GM18868 (cell line): Measurements from ENCODE around the gene TMEM169.

Experiments used
- ATAC-seq: cut with Tn5 transposase; IDR thresholded peaks from one replicate; pipeline ENCODE4 v1.9.1; 2021; ENCODE audit warnings: mild to moderate bottlenecking, moderate library complexity; ENCODE audit not compliant: unreplicated experiment

TMEM169 gene

GRCh38 chr2:216081487-216082116 is at the start of gene TMEM169, which contains the start of gene PECR:
TMEM169 (plus strand) TSS chr2:216081919; CDS start chr2:216095964, 14,045 bp downstream.
PECR (minus strand) TSS chr2:216081809; CDS start chr2:216081741, 68 bp downstream.
- peak; percentile 93 for ATAC-seq

DNA sequence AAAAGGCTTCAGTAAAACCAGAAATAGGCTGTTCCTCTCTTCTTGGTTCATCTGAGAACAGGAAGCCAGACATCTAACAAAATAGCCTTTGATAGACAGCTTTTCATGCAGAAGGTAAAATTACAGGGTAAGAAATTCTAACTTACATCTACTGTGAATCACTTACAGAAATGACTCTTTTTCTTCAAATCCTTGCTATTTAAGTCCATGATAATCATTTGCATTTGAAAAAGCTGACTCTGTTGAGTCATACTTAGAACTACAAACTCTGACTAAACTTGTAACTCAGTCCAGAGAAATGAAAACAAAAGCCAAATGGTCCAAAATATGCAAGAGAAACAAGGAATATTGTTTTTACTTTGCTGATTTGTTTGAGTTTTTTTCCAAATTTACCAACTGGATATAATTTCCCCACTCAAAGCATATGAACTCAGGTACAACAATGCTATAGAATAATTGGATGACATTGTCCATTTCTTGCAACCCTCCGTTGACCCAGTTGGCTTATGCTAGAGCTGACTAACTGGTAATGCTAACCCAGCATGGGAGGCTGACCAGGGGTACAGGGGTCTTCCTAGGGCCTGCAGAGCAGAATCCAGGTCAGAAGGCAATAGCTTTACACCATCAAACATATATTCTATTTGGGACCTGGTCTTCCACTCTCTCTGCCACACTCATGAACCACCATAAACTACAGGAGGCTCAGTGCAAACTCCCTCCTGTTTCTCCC is 49.6 kb upstream of the TMEM169 start:
- ATAC-seq = peak; percentile 87

DNA sequence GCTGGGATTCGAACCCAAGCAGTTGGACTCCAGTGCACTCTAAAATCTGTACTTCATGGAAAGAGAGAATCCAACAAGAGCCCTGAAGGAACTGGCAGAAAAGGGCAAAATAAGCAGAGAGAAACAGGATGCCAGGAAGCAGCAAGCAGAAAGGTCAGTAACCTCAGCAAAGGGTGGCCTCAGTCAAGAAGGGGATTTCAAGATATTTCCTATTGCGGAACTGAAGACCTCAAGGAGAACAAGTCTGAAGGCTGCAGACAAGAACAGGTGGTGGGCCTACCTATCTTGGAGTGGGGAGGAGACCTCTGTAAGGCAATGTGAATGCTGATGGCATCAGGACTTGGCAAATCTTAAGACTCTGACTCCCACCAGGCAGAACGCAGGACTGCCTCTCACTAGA is 48.3 kb upstream of the TMEM169 start:
- ATAC-seq = peak; percentile 41

DNA sequence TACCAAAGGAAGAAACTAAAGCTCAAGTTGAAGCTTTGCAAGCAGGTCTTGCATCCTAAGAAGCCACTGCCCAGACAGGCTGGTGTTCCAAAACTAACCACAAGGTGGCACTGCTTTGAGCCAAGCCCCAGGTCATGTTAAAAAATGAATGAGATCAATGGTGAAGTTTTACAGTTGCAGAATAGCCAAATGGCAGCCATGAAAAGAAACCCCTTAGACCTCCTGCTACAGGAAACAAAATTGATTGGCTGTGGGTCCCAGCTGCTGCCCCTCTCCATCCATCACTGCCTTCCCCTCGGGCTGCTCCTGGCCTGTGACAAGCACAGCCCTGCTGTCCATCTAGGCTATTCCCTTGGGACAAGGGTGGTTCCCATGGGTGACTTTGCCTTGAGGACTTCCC is 47.7 kb upstream of the TMEM169 start:
- ATAC-seq = no peak

DNA sequence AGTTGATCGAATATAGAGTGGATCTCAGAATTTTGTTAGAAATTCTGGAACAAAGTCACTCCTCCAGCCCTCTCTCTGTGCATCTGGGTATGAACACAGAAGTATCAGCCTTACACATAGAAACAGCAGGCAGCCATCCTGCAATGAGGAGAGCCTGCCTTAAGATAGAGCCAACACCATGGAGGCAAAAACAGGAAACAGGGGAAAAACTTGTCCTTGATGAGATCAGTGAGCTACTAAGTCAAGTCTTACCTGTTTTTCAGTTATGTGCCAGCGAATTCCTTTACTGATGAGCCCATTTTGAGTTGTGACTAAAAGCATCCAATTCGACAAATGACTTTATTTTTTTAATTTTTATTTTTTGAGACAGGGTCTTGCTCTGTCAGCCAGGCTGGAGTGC is 41.8 kb upstream of the TMEM169 start:
- ATAC-seq = no peak

DNA sequence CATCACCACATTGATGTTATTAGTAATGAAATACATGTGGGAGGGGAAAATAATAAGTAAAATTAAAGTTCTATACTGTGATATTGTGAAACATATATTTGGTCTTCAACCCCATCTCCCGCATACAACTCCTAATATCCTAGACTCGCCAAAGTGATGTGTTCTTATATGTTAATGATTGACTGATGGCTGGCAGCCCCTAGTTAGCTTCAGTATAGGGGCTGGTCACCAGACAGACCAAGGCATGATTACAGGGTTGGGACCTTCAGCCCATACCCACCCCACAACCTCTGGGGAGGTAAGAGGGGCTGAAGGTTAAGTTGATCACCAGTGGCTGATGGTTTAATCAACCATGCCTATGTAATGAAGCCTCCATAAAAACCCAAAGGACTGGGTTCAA is 40.3 kb upstream of the TMEM169 start:
- no peak for ATAC-seq

GRCh38 chr2:216043949-216044348 is 37.8 kb upstream of the TMEM169 start:
- no peak for ATAC-seq

- ATAC-seq = peak; percentile 99
Observed at GRCh38 chr2:216044883-216045486, 36.7 kb upstream of the TMEM169 start.

GRCh38 chr2:216047397-216047796 is 34.3 kb upstream of the TMEM169 start:
- no peak for ATAC-seq

- ATAC-seq = no peak
Observed at GRCh38 chr2:216049452-216049851, 32.3 kb upstream of the TMEM169 start.

DNA sequence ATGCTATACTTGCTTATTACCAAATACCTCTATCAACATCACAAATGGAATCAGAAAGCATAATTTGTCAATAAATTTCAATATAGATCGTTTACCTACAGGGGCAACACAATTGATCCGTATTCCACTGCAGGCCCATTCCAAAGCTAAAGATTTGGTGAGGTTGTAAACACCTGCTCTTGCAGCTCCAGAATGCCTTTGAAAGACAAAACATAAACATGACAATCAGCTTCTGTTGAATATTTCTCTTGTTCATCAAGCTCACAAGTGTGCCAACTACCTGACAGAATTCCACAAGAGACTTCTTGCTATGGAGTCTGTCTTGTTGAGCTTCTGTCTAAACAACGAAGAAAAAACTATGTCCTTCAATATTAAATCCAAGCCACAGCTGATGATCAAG is 30.4 kb upstream of the TMEM169 start:
- ATAC-seq = no peak

GRCh38 chr2:216052420-216052819 is 29.3 kb upstream of the TMEM169 start:
- ATAC-seq = no peak

DNA sequence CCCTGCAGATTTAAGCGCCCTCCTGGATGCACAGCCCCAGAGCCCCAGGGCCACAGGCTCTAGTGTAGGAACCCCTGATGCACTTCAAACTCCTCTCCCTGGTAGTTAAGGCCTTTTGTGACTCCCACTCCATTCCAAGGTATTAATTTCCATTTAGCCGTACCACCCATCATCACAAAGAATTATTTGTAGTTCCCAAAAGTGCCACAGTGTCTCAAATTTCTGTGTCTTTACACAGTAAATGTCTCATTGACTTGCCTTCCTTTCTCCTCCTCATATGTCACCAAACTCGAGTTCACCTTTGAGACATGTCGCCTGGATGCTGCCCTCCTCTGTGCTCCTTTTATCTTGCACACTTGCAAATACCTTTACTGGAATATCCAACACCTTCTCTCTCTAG is 26.0 kb upstream of the TMEM169 start:
- no peak for ATAC-seq

DNA sequence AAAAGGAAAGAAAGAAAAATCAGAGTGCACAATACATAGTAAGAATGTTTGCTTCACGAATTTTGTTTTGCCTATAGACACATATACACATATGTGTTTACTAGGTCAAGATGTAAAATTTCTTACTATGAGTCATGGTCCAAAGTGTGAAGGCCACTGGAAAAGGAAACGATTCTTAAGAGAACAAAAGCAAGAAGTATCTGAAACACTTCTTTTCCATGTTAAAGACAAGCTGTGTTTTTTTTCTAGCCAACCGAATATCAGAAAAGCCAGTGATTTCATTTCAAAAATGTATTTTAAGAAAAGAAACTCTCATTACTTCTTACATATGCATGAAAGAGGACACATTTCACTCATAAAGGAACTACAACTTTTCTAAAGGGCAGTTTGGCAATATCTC is 25.0 kb upstream of the TMEM169 start:
- ATAC-seq = peak; percentile 47

DNA sequence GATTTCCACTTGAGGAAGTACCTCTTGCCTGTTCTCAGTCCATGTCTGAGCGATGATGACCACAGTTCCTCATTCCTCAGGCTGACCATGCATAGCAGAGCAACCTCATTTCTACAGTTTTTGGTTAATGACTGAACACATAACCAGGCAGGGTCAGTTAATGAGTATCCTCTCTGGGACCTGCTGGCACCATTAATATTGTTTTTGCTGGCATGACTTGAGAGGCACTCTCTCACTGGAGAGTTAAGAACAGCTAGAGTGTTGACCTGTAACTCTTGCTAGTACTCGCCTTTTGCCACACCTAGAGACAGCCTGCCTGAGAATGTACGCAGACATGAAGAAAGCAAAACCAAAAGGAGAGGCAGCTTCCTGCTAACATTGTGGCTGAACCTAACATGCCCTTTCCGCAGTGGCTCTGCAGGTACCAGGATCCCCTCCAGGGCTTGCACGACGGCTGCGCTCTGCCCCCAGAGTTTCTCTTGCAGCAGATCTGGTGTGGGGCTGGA is 24.0 kb upstream of the TMEM169 start:
- ATAC-seq = peak; percentile 76

DNA sequence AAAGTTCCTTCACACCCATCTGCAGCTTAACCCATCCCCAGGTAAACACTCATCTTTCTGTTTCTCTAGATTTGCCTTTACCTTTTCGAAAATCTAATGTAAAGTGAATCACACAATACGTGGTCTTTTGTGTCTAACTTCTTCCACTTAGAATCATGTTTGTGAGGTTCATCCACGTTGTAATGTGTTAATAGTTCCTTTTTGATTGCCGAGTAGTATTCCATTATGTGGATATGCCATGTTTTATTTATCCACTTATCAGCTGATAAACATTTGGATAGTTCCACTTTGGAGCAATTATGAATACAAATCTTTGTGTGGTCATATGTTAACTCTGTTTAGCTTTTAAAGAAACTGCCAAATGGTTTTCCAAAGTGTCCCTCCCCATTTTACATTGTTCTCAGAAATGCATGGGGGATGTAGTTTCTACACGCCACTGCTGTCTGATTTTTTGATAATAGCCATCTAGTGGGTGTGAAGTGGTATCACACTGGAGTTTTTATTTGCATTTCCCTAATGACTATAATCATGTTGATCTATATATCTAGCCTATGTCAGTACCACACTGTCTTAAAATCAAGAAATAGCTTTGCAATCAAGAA is 22.4 kb upstream of the TMEM169 start:
- ATAC-seq = no peak

DNA sequence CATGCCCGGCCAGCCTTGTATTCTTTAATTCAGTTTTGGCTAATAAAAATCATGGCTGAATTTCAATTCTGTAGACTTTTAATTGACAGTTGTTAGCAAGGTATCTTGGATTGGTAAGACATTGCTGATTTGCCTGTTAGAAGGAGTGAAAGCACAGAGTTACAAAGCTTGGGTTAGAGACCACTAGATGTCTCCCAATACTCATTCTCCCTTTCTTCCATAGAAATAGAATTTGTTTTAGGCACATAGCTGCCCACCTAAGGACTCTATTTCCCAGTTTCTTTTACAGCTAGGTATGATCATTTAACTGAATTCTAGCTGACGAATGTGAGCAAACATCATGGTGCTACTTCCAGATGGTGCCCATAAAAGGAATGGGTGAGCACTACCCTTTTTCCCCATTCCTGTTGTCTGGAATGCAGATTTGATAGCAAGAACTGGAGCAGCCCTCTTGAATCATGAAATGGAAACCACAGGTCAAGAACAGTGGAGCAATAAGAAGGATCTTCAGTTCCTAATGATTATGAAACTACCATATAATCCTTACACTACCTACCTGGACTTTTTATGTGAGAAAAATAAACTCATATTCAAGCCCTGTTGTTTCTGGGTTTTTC is 17.6 kb upstream of the TMEM169 start:
- ATAC-seq = no peak

DNA sequence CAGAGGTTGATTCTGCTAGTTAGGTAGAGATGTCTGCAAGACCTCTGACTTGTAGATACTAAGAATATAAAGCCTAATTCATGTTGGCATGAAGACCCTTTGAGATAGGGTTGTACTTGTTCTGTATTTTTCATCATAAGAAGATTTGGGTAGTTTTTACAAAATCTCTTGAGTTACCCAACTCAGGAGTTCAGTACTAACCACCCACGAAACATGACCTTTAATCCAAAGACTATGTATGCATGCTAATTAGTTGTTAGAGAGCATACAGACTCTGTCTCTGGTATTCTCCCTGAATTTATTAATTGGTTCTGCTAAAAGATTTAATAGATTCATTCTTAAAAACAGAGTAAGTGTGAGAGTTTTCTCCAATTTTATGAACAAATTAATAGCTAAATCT is 17.1 kb upstream of the TMEM169 start:
- no peak for ATAC-seq

DNA sequence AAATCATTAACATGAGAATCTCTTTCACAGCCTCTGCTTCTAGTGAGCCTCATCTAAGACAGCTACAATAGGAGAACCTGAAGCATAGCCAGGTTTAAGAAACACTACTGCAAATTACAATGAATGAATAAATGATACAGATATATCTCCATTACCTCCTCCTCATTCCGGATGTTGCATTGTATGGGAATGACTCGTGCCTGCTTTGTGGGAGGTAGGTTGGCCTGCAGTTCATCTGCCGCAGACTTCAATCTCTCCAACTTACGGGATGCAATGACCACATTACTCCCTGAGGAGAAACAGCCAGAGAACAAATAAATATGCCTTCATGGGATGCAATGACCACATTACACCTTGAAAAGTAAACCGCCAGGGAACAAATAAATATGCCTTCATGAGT is 15.5 kb upstream of the TMEM169 start:
- no peak for ATAC-seq

GRCh38 chr2:216069028-216069427 is 12.7 kb upstream of the TMEM169 start:
- no peak for ATAC-seq

DNA sequence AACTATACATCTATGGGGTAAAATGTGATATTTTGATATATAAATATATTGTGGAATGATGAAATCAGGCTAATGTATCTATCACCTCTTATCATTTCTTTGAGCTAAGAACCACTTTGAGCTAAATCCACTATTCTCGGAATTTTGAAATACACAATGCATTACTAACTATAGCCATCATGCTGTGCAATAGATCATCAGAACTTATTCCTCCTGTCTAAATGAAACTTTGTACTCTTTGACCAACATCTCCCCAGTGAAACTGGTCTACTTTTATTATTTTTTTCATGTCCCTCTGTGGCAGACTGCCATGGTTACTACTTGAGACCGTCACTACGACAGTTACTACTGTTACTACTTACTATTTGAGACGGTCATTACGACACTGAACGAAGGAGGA is 11.5 kb upstream of the TMEM169 start:
- no peak for ATAC-seq
